HCT116 (cell line): Measurements from ENCODE around the gene SCFD2. TPM values are rescaled to one million over a fixed set of nuclear protein-coding genes. Genes with fewer than 3 reads are reported as not detected.
A peak's percentile ranks its signal among the peaks of the same experiment; 100 is the strongest.

Experiments used
- ATAC-seq: fragments of 200-7000 bp; cut with Tn5 transposase; 2 replicates; pipeline ENCODE4 v1.9.1; 2020; ENCODE audit warnings: mild to moderate bottlenecking, moderate library complexity
- BruUV-seq: library from RNA; stranded (reverse); fragments of 400-500 nt; replicated peaks from 2 replicates; lab custom pipeline; 2021; lab: Mats Ljungman, UMichigan
- CTCF ChIA-PET: fragments of 300-600 bp; sonication (Branson Sonifier 250); formaldehyde crosslinking; loops from one replicate; lab custom pipeline; 2021; ENCODE audit warnings: antibody characterized with exemption; lab: Charles Lee
- POLR2A ChIA-PET: fragments of 300-600, 350-600 bp; sonication (Branson Sonifier 250); formaldehyde crosslinking; loops from one replicate; lab custom pipeline; 2021; ENCODE audit warnings: antibody characterized with exemption; lab: Charles Lee
- RAD21 ChIA-PET, 2 experiments: fragments of 300-600 bp; sonication (Branson Sonifier 250); formaldehyde crosslinking; loops; one replicate each; lab custom pipeline; 2023; ENCODE audit warnings: low total read pairs in 2 of 2; ENCODE audit not compliant: uncharacterized antibody in 2 of 2, unreplicated experiment in 2 of 2, low non-redundant PET in 1 of 2; lab: Charles Lee
- DNase-seq: peaks from one replicate; pipeline ENCODE4 v3.0.0-alpha.2; 2010; ENCODE audit warnings: low read depth, low spot score
- H2AFZ ChIP-seq: fragments of 200-600 bp; shearing (Covaris generic), sonication (generic); 2 replicates; pipeline ENCODE4 v1.6.1; 2017; ENCODE audit warnings: low read depth, mixed run types, mixed read lengths, antibody characterized with exemption, low read length; ENCODE audit not compliant: poor library complexity, severe bottlenecking
- H3K27ac ChIP-seq: 2 replicates; pipeline ENCODE4 v1.5.1; 2012; ENCODE audit warnings: low read depth, low read length
- H3K27me3 ChIP-seq: fragments of 200-600 bp; sonication (generic); 2 replicates; pipeline ENCODE4 v1.6.1; 2016; ENCODE audit warnings: mixed run types, low read length, mixed read lengths; ENCODE audit not compliant: insufficient read depth
- H3K36me3 ChIP-seq, 2 experiments: fragments of 200-500 bp in 1 of 2; fragments of 200-600 bp in 1 of 2; sonication (Bioruptor generic) in 1 of 2; sonication (generic) in 1 of 2; 2 replicates each; pipeline versions ENCODE4 v1.5.1 to v1.6.1; 2014 to 2016; ENCODE audit warnings: low read length in 2 of 2, inconsistent platforms in 1 of 2, mixed read lengths in 1 of 2, mixed run types in 1 of 2; ENCODE audit not compliant: insufficient read depth in 2 of 2, control insufficient read depth in 1 of 2
- H3K4me1 ChIP-seq, 2 experiments: fragments of 200-600 bp in 1 of 2; sonication (generic) in 1 of 2; 2 replicates each; pipeline versions ENCODE4 v1.5.1 to v1.6.1; 2012 to 2017; ENCODE audit warnings: low read length in 2 of 2, inconsistent platforms in 1 of 2, mild to moderate bottlenecking in 1 of 2, mixed read lengths in 1 of 2, mixed run types in 1 of 2, moderate library complexity in 1 of 2; ENCODE audit not compliant: insufficient read depth in 2 of 2, control insufficient read depth in 1 of 2
- H3K4me2 ChIP-seq: fragments of 200-600 bp; sonication (generic); 2 replicates; pipeline ENCODE4 v1.6.1; 2017; ENCODE audit warnings: mixed run types, low read length, mixed read lengths
- H3K4me3 ChIP-seq, 2 experiments: fragments of 200-600 bp in 1 of 2; sonication (generic) in 1 of 2; replicated peaks in 1 of 2; 2 replicates each; pipeline ENCODE4 v1.5.1; 2011 to 2016; ENCODE audit warnings: low read length in 2 of 2, control low read depth in 1 of 2, low read depth in 1 of 2, mild to moderate bottlenecking in 1 of 2, mixed read lengths in 1 of 2, mixed run types in 1 of 2
- H3K79me2 ChIP-seq: fragments of 200-600 bp; sonication (generic); 2 replicates; pipeline ENCODE4 v1.6.1; 2017; ENCODE audit warnings: mild to moderate bottlenecking, mixed run types, low read length, moderate library complexity, mixed read lengths; ENCODE audit not compliant: insufficient read depth
- H3K9ac ChIP-seq: fragments of 200-600 bp; sonication (generic); 2 replicates; pipeline ENCODE4 v1.6.1; 2016; ENCODE audit warnings: low read length, mixed read lengths
- H3K9me2 ChIP-seq: fragments of 200-600 bp; sonication (generic), shearing (Covaris generic); 2 replicates; pipeline ENCODE4 v1.6.1; 2017; ENCODE audit warnings: mixed run types, mild to moderate bottlenecking, moderate library complexity; ENCODE audit not compliant: insufficient read depth
- H3K9me3 ChIP-seq, 2 experiments: fragments of 200-500 bp in 1 of 2; fragments of 200-600 bp in 1 of 2; sonication (Bioruptor generic) in 1 of 2; sonication (generic) in 1 of 2; 2 replicates each; pipeline ENCODE4 v1.6.1; 2014 to 2017; ENCODE audit warnings: low read length in 2 of 2, mixed read lengths in 2 of 2, inconsistent platforms in 1 of 2, low read depth in 1 of 2, mild to moderate bottlenecking in 1 of 2, mixed run types in 1 of 2, moderate library complexity in 1 of 2; ENCODE audit not compliant: control insufficient read depth in 1 of 2, insufficient read depth in 1 of 2
- H4K20me1 ChIP-seq: fragments of 200-600 bp; sonication (generic), shearing (Covaris generic); 2 replicates; pipeline ENCODE4 v1.6.1; 2017; ENCODE audit warnings: mixed run types, mild to moderate bottlenecking, moderate library complexity; ENCODE audit not compliant: insufficient read depth
- CBX3 ChIP-seq: IDR thresholded peaks from 2 replicates; pipeline ENCODE4 v1.6.1; 2012; ENCODE audit warnings: low read depth
- CEBPB ChIP-seq: IDR thresholded peaks from 2 replicates; pipeline ENCODE4 v1.6.1; 2012; ENCODE audit warnings: low read depth
- EZH2 ChIP-seq: fragments of 200-600 bp; sonication (generic); IDR thresholded peaks from 2 replicates; pipeline ENCODE4 v1.6.1; 2017; ENCODE audit warnings: antibody characterized with exemption, mixed run types
- MAX ChIP-seq: IDR thresholded peaks from 2 replicates; pipeline ENCODE4 v1.6.1; 2012
- POLR2AphosphoS5 ChIP-seq: IDR thresholded peaks from 2 replicates; pipeline ENCODE4 v1.6.1; 2011; ENCODE audit warnings: mild to moderate bottlenecking, low read depth, low read length, moderate library complexity
- RAD21 ChIP-seq: IDR thresholded peaks from 2 replicates; pipeline ENCODE4 v1.6.1; 2012; ENCODE audit warnings: low read depth, mild to moderate bottlenecking
- REST ChIP-seq: IDR thresholded peaks from 2 replicates; pipeline ENCODE4 v1.6.1; 2012; ENCODE audit warnings: low read depth
- SP1 ChIP-seq: IDR thresholded peaks from 2 replicates; pipeline ENCODE4 v1.6.1; 2012; ENCODE audit warnings: low read depth
- ZFX ChIP-seq: fragments of 450-650 bp; IDR thresholded peaks from 2 replicates; pipeline ENCODE4 v1.6.1; 2017
- intact Hi-C: fragments of 100-400 bp; cut with micrococcal nuclease; formaldehyde crosslinking; loops from 2 replicates; pipeline ENCODE4 v1.10.0; 2022
- total RNA-seq: library from RNA; stranded (reverse); gene quantifications from one replicate; pipeline ENCODE4 v1.2.1, GENCODE V29; 2021; ENCODE audit not compliant: unreplicated experiment
- TF ChIP-seq, protein P1 (sequence below), 3 experiments: fragments of 200-600 bp in 1 of 3; sonication (generic) in 1 of 3; IDR thresholded peaks in 2 of 3; conservative IDR thresholded peaks in 1 of 3; 2 replicates each; pipeline ENCODE4 v1.5.1; 2012 to 2017; ENCODE audit warnings: low read depth in 2 of 3, low read length in 2 of 3, antibody characterized with exemption in 1 of 3, borderline replicate concordance in 1 of 3, control low read depth in 1 of 3, mild to moderate bottlenecking in 1 of 3, mixed read lengths in 1 of 3, mixed run types in 1 of 3, moderate library complexity in 1 of 3; ENCODE audit not compliant: insufficient read depth in 1 of 3

SCFD2 gene
- total RNA-seq, 1 experiment from 2014 or later = 13.6 TPM

DNA sequence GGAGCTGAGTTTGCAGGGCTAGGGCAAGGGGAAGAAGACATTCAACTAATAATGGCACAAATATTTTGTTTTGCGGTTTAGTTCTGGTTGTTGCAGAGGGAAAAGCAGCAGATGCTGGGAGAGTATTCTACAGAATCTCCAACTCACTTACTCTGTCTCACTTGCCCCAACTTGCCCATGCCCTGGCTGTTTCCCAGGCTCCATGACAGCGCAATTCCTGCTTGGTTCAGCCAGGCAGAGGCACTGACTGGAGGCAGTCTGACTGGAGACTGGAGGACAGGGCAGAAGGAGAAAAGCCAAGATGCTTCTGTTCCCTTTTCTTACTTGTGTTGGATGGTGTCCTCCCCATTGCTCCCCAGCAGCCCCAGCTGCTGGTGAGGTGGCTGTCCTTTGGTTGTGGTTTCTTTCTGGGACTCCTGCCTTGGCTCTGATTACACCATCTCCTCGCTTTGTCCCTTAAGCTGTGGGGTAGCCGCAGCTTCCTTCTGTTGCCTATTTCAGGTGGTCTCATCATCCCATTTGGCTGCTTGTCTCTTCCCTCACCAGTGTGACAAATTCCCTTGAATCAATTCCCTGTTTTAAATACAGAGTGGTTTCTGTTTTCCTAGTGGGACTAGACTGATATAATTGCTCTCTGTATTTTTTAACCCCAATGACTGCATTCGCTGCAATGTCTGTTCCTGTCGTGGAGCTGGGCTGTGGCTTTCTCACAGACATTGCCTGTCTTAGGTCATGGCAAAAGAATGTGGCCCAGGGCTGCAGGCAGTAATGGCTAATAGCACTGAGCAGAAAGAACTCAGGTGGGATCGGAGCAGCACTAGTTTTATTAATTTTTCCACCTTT, 527.9 kb downstream of the SCFD2 start:
- DNase-seq (no peak), ATAC-seq (peak; percentile 64)
- Histone ChIP-seq H4K20me1 (no peaks in the 10 kb centered on the region; the same call in 1 of the 2 replicates), H3K4me3 (no peak overlapping the region), H3K9me3 (no peaks in the 10 kb centered on the region), H3K4me1 (peaks cover 6 to 14% of the 10 kb centered on the region in 2 experiments; a peak in 2 of 4 replicates), H2AFZ (no peak overlapping the region), H3K9me2 (no peaks in the 10 kb centered on the region), H3K27ac (no peak overlapping the region), H3K4me2 (0 out of 2 replicates have a peak overlapping the region, but pooled peaks have one; percentile 0), H3K27me3 (no peaks in the 10 kb centered on the region), H3K9ac (no peak overlapping the region), H3K79me2 (no peaks in the 10 kb centered on the region), H3K36me3 (no peaks in the 10 kb centered on the region)
- CTCF ChIA-PET = no interaction called here
- BruUV-seq = no TSS peak
- intact Hi-C loops = no loop called here
- RAD21 ChIA-PET = no interaction called here
- POLR2A ChIA-PET = no interaction called here
- TF ChIP-seq SP1 (no peak), ZFX (no peak), MAX (no peak), CEBPB (no peak), EZH2 (no peak), REST (no peak), POLR2AphosphoS5 (no peak), CBX3 (no peak), RAD21 (no peak)
- TF ChIP-seq, protein P1, sequence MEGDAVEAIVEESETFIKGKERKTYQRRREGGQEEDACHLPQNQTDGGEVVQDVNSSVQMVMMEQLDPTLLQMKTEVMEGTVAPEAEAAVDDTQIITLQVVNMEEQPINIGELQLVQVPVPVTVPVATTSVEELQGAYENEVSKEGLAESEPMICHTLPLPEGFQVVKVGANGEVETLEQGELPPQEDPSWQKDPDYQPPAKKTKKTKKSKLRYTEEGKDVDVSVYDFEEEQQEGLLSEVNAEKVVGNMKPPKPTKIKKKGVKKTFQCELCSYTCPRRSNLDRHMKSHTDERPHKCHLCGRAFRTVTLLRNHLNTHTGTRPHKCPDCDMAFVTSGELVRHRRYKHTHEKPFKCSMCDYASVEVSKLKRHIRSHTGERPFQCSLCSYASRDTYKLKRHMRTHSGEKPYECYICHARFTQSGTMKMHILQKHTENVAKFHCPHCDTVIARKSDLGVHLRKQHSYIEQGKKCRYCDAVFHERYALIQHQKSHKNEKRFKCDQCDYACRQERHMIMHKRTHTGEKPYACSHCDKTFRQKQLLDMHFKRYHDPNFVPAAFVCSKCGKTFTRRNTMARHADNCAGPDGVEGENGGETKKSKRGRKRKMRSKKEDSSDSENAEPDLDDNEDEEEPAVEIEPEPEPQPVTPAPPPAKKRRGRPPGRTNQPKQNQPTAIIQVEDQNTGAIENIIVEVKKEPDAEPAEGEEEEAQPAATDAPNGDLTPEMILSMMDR (IDR thresholded peaks at IDR 0.05 in 2 of 3, conservative IDR thresholded peaks at IDR 0.05 in 1 of 3; ENCODE audit: borderline replicate concordance in 1 of 3, insufficient read depth in 1 of 3, low read depth in 2 of 3, low read length in 2 of 3) = no peak
